PC-9 (cell line): ENCODE data around the gene SMCHD1. TPM values are rescaled to one million over a fixed set of nuclear protein-coding genes. Genes with fewer than 3 reads are reported as not detected.
"Not testable (repeated sequence)": the region's sequence is repeated elsewhere in the genome, so short reads cannot be mapped to it uniquely, and the experiment has no call there.

Experiments used
- BruUV-seq: library from RNA; stranded (reverse); fragments of 400-500 nt; replicated peaks from 2 replicates; lab custom pipeline; 2021; lab: Mats Ljungman, UMichigan
- CTCF ChIA-PET: fragments of 300-600 bp; sonication (Branson Sonifier 250); formaldehyde crosslinking; loops from one replicate; lab custom pipeline; 2022; ENCODE audit warnings: antibody characterized with exemption; lab: Charles Lee
- POLR2A ChIA-PET: fragments of 300-600 bp; sonication (Branson Sonifier 250); formaldehyde crosslinking; loops from one replicate; lab custom pipeline; 2022; ENCODE audit warnings: antibody characterized with exemption; ENCODE audit not compliant: unreplicated experiment; lab: Charles Lee
- DNase-seq, 2 experiments: peaks; one replicate each; pipeline versions ENCODE4 v3.0.0 to v3.0.0-alpha.2; 2015 to 2022; ENCODE audit warnings: mixed read lengths in 1 of 2
- H2AFZ ChIP-seq: fragments of 200-600 bp; sonication (generic); 2 replicates; pipeline ENCODE4 v1.8.1; 2017; ENCODE audit warnings: antibody characterized with exemption
- H3F3A ChIP-seq: fragments of 200-600 bp; sonication (generic); 2 replicates; pipeline ENCODE4 v1.8.1; 2017; ENCODE audit warnings: antibody characterized with exemption, mild to moderate bottlenecking, low read depth; ENCODE audit not compliant: insufficient read depth
- H3K27ac ChIP-seq: fragments of 200-600 bp; sonication (generic); 2 replicates; pipeline ENCODE4 v1.6.1; 2016; ENCODE audit warnings: mixed run types
- H3K27me3 ChIP-seq: fragments of 200-600 bp; sonication (generic); 2 replicates; pipeline ENCODE4 v1.6.1; 2016; ENCODE audit warnings: low read depth, mixed run types; ENCODE audit not compliant: insufficient read depth
- H3K36me3 ChIP-seq: fragments of 200-600 bp; sonication (generic); 2 replicates; pipeline ENCODE4 v1.6.1; 2016; ENCODE audit warnings: low read depth, mixed run types
- H3K4me1 ChIP-seq: fragments of 200-600 bp; sonication (generic); replicated peaks from 2 replicates; pipeline ENCODE4 v1.6.1; 2016; ENCODE audit warnings: mixed run types; ENCODE audit not compliant: insufficient read depth
- H3K4me2 ChIP-seq: fragments of 200-600 bp; sonication (generic); 2 replicates; pipeline ENCODE4 v1.6.1; 2017; ENCODE audit warnings: mixed run types
- H3K4me3 ChIP-seq: fragments of 200-600 bp; sonication (generic); 2 replicates; pipeline ENCODE4 v1.6.1; 2016; ENCODE audit warnings: mixed run types
- H3K79me2 ChIP-seq: fragments of 200-600 bp; sonication (generic); 2 replicates; pipeline ENCODE4 v1.6.1; 2017; ENCODE audit warnings: low read depth, mixed run types
- H3K9me2 ChIP-seq: fragments of 200-600 bp; sonication (generic); 2 replicates; pipeline ENCODE4 v1.8.1; 2017; ENCODE audit warnings: mild to moderate bottlenecking; ENCODE audit not compliant: insufficient read depth
- H3K9me3 ChIP-seq: fragments of 200-600 bp; sonication (generic); 2 replicates; pipeline ENCODE4 v1.8.1; 2016; ENCODE audit warnings: low read depth; ENCODE audit not compliant: insufficient read depth
- H4K20me1 ChIP-seq: fragments of 200-600 bp; sonication (generic); 2 replicates; pipeline ENCODE4 v1.8.1; 2017; ENCODE audit not compliant: insufficient read depth
- CTCF ChIP-seq: fragments of 200-600 bp; sonication (generic); conservative IDR thresholded peaks from 2 replicates; pipeline ENCODE4 v1.6.1; 2017; ENCODE audit warnings: mixed run types, antibody characterized with exemption, mild to moderate bottlenecking, moderate library complexity
- EZH2 ChIP-seq: fragments of 200-600 bp; sonication (generic); IDR thresholded peaks from 2 replicates; pipeline ENCODE4 v1.8.0; 2017; ENCODE audit warnings: antibody characterized with exemption, low read depth
- intact Hi-C: fragments of 100-400 bp; cut with micrococcal nuclease; formaldehyde crosslinking; loops from one replicate; pipeline ENCODE4 v1.10.0; 2022; ENCODE audit not compliant: unreplicated experiment
- total RNA-seq: library from RNA; stranded (reverse); gene quantifications from 2 replicates; pipeline ENCODE4 v1.2.3, GENCODE V29; 2021

The SMCHD1 gene
- total RNA-seq, 1 experiment from 2014 or later, result 73.7 TPM

- no peaks in the 10 kb centered on the region for H3K9me3 ChIP-seq
- H3K4me2 ChIP-seq, result no peak overlapping the region
- TF ChIP-seq CTCF, result no peak
- no peak for TF ChIP-seq EZH2
- no peak overlapping the region for H3K4me3 ChIP-seq
- no peak overlapping the region for H3K27ac ChIP-seq
- CTCF ChIA-PET, result no interaction called here
- intact Hi-C loops, result no loop called here
- H4K20me1 ChIP-seq, result no peaks in the 10 kb centered on the region
- no peaks in the 10 kb centered on the region for H3K4me1 ChIP-seq
- DNase-seq, result no peak
- POLR2A ChIA-PET, result no interaction called here
- no TSS peak for BruUV-seq
- no peaks in the 10 kb centered on the region for H3F3A ChIP-seq
- no peaks in the 10 kb centered on the region for H3K36me3 ChIP-seq
- no peak overlapping the region for H2AFZ ChIP-seq
- no peaks in the 10 kb centered on the region; the same call in 1 of the 2 replicates for H3K79me2 ChIP-seq
- H3K9me2 ChIP-seq, result no peaks in the 10 kb centered on the region
- H3K27me3 ChIP-seq, result no peaks in the 10 kb centered on the region
Observed at GRCh38 chr18:2827061-2827460, 171.5 kb downstream of the SMCHD1 start.

GRCh38 chr18:2836118-2836517, 180.6 kb downstream of the SMCHD1 start:
- H3K36me3 ChIP-seq, H3K4me1 ChIP-seq, H3K4me3 ChIP-seq, H3K27ac ChIP-seq, H3K27me3 ChIP-seq, POLR2A ChIA-PET, H3K79me2 ChIP-seq, H3K9me3 ChIP-seq, CTCF ChIA-PET, intact Hi-C loops, DNase-seq, BruUV-seq, H2AFZ ChIP-seq, H3K4me2 ChIP-seq, H3K9me2 ChIP-seq, H3F3A ChIP-seq, H4K20me1 ChIP-seq: not testable (repeated sequence)

GRCh38 chr18:2837290-2837689, 181.8 kb downstream of the SMCHD1 start:
- H3K36me3 ChIP-seq, intact Hi-C loops, POLR2A ChIA-PET, H3K79me2 ChIP-seq, H3F3A ChIP-seq, H3K4me3 ChIP-seq, H3K9me3 ChIP-seq, H3K9me2 ChIP-seq, DNase-seq, H3K4me2 ChIP-seq, H2AFZ ChIP-seq, BruUV-seq, H3K27me3 ChIP-seq, H4K20me1 ChIP-seq, CTCF ChIA-PET, H3K4me1 ChIP-seq, H3K27ac ChIP-seq: not testable (repeated sequence)

GRCh38 chr18:2839202-2839601, 183.7 kb downstream of the SMCHD1 start:
- BruUV-seq, result no TSS peak
- H3K79me2 ChIP-seq, result no peaks in the 10 kb centered on the region
- H3K9me2 ChIP-seq, result no peaks in the 10 kb centered on the region
- no peak for DNase-seq
- H2AFZ ChIP-seq, result no peak overlapping the region
- intact Hi-C loops, result no loop called here
- H3K4me3 ChIP-seq, result no peak overlapping the region
- H3F3A ChIP-seq, result no peaks in the 10 kb centered on the region
- no peaks in the 10 kb centered on the region for H4K20me1 ChIP-seq
- ChIA-PET CTCF (no interaction called here), POLR2A (no interaction called here)
- H3K9me3 ChIP-seq, result 0 out of 2 replicates have a peak, but pooled peaks cover 4% of the 10 kb centered on the region
- no peaks in the 10 kb centered on the region for H3K36me3 ChIP-seq
- H3K4me2 ChIP-seq, result no peak overlapping the region
- TF ChIP-seq EZH2, result no peak
- no peak for TF ChIP-seq CTCF
- H3K4me1 ChIP-seq, result no peaks in the 10 kb centered on the region
- H3K27me3 ChIP-seq, result no peaks in the 10 kb centered on the region; the same call in 1 of the 2 replicates
- H3K27ac ChIP-seq, result no peak overlapping the region
